Measurements from ENCODE around the gene ME2.

GRCh38 chr18:50918153-50918552 is 39.2 kb downstream of the ME2 start:
- no peak for TF ChIP-seq CTCF (IDR thresholded peaks at IDR 0.05)
- TF ChIP-seq POLR2A (IDR thresholded peaks at IDR 0.05): no peak

Measured in uterus (tissue), 2 donors.